ENCODE measurements around the gene FGF21.

- no peak for TF ChIP-seq POLR2A (IDR thresholded peaks at IDR 0.05)
- TF ChIP-seq CTCF (IDR thresholded peaks at IDR 0.05): no peak
- TF ChIP-seq EP300 (IDR thresholded peaks at IDR 0.05; ENCODE audit: low read depth): no peak
These were observed 38.6 kb upstream of the FGF21 start for GRCh38 chr19:48716562-48717291.
